Activated CD4-positive, alpha-beta T cell treated with anti-CD3 and anti-CD28 coated beads, Interleukin-2, Interleukin-4, amounts not matched to agents 100 ng/mL and 50 ng/mL, durations not matched to agents 16 hours and 8 hours (primary cell): ENCODE data around the gene PAX8.

ENCODE experiments used
- DNase-seq: peaks from one replicate; pipeline ENCODE4 v3.0.0-alpha.2; 2020; ENCODE audit warnings: low spot score

PAX8 gene

DNA sequence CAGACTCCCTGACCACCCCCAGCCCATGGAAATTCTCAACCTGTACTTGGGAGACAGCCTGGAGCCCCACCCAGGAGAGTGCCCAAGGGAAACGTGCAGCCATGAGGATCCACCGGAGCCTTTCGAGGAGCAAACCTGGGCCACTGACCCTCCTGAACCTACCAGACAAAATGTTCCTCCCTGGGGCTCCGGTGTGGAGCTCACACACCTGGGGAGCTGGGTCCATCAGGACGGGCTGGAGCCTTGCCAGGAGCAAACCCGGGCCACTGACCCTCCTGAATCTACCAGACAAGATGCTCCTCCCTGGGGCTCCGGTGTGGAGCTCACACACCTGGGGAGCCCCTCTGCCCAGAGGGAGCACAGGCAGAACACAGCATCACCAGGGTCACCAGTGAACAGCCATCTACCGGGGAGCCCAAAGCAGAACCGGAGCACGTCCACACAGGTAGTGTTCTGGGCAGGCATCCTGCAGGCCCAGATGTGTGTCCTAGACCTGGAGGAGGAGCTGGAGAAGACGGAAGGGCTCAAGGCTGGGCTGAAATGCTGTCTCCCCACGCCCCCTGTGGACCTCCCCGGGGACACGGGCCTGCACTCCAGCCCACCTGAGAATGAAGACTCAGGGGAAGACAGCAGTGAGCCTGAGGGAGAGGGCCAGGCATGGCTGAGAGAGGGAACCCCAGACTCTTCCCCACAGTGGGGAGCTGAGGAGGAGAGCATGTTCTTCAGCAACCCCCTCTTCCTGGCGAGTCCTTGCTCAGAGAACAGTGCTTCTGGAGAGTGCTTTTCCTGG is 96.1 kb downstream of the PAX8 start:
- no peak for DNase-seq

DNA sequence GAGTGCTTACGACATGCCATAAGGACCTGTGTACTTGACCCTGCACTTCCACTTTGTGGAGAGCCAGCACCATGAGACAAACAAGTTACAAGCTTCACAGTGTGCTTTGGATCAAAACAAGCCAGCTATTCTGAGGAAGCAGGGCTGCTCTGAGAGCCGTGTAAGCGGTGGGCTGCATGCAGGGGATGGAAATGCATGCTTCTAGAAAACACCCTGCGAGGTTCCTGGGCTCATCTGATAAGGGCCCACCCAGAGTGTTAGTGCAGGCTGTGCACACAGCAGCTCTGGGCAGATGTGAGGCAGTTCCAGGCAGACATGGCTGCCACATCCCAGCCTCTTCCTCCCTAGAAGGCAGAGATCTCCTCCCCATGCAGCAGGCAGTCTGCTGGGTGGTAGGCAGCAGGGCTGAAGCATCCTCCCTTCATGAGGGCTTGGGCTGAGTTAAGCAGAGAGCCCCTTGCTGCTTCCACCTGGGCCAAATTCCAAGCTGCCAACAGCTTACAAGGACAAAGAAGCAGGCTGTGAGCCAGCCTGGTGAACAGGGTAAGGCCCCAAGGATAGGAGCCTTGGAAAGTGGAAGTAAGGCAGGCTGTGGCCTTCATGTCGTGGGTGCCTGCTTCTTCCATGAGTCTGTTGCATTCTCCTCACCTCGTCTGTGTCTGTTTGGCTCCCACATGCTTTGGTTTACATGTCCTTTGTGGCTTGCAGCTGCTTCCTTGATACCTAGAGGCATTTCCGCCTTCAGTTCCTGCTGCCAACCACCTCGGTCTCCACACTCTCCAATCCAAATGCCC is 97.3 kb downstream of the PAX8 start:
- no peak for DNase-seq

DNA sequence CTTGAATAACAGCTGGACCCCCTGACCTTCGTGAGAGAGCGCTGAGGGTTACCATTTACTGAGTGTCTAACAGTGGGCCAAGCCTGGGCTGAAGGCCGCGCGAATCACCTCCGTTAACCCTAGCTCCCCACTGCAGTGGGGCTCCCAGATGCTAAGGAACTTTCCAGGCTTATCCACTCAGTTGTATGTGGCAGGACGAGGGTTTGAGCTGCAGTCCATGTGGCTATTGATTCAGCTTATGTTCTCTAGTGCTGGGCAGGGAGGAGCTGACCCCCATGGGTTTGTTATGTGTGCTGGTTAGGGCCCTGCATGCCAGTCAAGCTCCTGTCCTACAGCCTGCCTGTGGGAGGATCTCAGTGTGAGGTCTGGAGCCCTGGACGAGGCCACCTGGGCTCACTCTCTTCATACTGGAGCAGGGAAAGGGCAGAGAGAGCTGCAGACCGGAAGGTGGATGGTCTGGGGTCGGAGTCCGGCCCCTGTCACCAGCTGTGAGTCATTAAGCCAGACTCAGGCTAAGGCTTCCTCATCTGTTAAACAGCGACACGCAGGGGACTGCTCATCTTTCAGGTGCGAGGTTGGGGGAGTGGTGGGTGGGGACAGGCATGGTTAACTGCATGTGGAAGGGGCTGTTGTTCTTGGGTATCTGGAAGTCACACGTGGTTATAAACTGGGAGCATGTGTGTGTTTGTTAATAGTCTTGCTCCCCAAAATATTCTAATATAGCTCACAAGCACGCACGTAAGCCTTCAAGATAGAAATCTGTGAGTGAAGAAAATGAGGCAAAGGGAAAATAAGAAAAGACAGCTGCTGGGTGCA is 98.4 kb downstream of the PAX8 start:
- no peak for DNase-seq

DNA sequence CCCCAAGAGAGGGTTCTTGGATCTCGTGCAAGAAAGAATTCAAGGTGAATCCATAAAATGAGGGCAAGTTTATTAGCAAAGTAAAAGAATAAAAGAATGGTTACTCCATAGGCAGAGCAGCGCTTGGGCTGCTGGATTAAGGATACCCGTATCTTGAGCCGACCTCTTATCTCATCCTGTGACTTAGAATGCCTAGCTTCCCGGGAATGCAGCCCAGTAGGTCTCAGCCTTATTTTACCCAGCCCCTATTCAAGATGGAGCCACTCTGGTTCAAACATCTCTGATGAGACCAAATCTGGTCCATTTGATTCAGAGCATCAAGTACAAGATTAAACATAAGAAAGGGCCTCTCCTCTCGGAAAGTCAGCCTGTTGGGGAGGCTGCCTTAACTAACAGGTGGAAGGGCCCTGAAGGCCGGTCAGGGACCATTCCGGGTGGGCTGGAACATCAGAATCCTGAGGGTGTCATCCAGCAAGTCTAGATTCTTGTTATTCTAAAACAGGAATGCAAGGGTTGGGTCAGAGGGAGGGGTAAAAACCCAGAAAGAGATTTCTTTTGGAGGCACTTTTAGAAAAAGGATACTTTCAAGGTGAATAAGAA is 99.2 kb downstream of the PAX8 start:
- DNase-seq, result no peak

DNA sequence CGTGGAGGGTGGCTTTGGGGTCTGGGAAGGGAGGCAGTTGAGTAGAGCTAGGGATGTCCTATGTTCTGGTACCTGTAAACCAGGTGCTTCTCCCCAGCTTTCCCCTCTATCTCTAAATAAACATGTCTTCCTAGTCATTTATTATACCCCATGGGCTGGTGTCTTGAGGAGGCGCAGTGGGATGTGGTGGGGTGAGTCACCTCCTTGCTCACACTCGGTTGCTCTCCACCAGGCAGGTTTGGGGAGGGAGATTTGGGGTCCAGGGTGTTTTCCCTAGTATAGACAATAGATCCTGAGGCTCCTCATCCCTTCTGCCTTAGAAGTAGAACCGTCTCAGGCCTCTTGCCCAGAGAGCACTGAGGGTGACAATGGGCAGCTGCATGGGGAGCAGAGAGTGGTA is 99.8 kb downstream of the PAX8 start:
- DNase-seq, result peak; percentile 44

DNA sequence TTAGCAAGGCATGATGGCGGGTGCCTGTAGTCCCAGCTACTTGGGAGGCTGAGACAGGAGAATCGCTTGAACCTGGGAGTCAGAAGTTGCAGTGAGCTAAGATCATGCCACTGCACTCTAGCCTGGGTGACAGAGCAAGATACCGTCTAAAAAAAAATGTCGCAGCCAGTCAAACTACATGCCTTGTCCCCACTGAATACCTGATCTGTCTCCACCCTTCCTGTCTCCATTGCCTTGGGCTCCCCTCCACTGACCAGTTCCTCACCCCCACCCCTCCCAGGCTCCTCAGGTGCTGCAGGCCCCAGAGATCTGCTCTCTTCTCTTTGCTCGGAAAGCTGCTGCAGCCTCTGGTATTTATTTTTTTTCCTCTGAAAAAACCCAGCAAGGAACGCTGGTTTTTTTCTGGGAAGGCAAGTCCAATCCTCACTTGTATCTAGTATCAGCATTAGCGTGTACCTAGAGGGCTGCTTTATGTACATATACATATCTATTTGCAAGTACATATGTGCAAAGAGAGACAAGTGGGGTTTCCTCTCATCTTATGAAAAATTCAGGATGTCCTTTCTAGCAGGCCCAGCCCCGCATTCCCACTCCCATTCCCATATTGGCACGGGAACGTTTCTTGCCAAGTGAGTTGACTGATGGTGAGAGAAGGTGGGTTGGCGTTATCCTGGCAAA is 100.5 kb downstream of the PAX8 start:
- DNase-seq, result no peak

DNA sequence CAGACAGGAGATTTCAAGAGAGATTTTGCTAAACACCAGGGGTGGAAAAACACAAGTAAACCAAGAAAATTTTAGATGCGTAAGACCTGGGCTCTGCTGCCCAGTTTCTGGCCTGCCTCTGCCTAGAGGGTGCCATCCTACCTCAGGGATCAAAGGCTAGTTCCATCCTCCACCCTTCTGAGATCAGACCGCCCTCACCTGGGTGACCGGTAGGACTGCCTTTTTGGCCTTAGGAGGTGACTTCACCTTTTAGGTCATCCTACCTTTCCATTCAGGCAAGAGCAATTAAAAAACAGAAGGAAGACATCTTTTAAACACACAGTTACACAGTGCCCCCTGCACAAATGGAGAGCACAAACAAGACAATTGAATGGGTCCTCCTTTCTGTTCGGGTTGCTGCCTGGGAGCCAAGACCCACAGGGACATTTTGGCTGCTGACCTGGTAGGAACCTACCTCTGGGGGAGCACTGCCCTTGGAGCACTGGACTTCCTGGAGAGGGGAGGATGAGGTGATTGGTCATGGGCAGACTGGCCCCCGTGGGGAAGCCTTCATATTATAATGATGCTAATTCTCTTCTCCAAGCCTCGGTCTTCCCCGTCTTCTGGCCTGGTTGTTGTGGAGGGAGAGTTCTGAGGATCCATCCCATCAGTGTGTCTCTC is 101.9 kb downstream of the PAX8 start:
- DNase-seq, result no peak

DNA sequence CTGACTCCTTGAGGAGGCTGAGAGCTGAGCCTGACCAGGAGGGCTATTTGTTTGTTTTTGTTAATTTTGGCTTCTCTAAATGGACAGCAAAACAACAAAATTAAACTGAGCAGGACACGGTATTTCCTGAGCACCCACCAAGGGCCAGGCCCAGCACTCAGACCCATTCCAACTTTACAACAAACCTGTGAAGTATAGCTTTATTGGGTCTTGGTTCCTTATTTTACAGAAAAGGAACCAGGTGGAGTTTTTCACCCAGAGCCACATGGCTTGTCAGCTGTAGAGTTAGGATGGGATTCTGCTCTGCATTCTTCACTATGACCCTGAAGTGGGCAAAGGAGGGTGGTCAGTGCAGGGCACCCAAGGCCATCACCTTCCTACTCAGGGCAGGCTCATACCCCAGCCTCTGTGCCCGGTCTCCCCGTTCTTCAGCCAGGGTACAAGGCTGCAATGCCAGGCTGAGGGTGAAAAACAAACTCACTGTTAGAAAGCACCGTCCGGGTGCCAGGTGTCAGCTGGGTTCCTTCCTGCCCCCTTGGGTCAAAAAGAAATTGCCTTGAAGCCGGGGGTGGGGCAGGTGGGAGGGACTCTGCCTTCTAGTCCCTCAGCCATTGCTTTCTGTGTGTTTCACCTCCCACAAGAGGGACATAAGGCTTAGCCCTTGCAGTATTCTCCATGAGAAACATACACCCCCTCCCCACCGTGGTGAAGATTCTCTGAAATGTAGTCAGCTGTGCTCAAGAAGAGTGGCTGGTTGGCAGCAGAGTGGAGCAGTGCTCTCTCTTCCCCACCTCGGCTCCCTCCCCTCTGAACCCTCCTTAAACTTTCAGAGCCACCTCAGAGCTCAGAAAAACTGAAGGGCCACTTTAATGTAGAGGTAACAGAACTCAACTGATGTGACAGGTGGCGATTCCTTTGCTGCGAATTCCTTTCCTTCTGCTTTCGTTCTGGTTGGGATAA is 102.7 kb downstream of the PAX8 start:
- peak; percentile 34 for DNase-seq

DNA sequence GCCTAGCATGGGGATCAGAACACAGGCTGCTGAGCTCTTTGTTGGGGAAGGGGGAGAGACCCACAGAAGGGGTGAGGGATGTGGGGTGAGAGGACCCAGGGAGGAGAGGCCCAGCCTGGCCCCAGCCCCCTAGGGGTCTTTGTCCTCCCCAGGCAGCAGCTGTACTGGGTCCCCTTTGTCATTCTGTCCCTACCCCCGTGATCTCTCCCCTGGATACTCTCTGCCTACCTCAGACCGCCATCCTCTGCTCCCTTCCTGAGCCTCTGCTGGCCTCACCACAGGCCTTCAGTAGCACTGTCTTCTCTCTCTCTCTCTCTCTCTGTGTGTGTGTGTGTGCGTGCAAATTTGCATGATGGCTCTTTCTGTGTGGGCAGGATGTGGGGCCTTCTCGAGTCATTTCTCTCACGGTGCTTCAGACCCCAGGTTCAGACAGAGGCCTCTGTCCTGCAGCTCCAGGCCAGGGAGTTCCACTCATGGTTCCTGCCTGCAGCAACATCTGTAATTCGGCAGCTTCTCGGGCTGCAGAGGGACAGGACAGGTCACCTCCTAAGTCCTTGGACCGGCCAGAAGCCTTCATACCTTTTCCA is 103.6 kb downstream of the PAX8 start:
- peak; percentile 89 for DNase-seq

DNA sequence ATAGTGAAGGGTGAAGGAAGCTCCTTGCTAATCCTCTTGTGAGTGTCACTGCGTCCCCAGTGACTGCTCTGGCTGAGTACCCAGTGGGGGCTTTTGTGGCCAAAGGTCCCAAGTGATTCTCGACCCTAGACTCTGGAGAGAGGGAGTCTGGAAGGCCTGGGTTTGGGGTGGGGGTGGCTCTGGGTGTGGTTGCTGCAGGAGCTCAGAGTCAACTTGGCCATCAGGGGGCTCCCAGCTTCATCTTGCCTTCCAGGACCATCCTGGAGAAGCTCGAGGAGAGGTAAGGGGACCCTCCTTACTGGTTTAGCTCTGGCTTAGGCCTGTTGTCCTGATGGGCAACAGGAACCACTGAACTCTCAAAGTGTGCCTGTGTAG is 104.4 kb downstream of the PAX8 start:
- DNase-seq, result no peak

DNA sequence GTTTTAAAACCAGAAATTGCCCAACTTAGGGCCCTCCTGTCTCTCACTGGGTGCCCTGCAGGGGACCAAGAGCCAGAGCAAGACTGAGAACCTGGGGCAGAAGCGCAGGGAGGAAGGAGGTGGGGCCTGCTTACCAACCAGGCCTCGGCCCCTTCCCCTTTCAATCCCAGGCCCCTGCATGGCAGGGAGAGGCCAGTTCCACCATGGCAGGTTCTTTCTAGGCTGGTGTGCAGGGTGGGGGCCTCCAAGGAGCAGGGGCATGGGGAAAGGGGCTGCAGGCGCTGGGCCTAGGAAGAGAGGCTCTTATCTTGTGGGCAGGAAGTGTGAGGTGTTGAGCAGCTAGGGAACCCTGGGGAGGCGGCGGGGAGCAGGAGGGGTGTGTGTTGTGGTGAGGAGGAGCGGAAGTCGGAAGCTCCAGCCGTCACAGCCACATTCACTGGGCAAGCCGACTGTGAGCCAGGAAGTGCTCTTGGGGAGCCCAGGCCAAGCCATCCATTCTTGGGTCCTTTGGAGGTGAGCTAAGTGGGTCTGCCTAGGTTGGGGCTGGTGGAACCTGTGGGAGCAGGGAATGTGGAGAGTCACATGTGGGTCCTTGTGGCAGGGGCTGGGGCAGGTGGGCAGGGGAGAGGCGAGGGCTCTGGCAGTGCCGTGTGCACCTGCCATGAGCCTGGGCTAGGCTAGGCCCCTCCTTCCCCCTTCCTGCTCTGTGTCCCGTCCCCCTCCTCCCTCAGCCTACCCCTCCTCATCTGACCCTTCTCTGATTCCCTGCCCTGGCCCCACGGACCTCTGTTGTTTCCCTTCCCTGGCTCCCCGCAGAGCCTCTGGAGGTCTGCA is 105.0 kb downstream of the PAX8 start, which contains the start of gene PSD4:
Gene PSD4 (plus strand): TSS at position 430 of the 834 bp plus-strand sequence. CDS start 8,486 bp downstream, outside the sequence.
- peak; percentile 95 for DNase-seq

DNA sequence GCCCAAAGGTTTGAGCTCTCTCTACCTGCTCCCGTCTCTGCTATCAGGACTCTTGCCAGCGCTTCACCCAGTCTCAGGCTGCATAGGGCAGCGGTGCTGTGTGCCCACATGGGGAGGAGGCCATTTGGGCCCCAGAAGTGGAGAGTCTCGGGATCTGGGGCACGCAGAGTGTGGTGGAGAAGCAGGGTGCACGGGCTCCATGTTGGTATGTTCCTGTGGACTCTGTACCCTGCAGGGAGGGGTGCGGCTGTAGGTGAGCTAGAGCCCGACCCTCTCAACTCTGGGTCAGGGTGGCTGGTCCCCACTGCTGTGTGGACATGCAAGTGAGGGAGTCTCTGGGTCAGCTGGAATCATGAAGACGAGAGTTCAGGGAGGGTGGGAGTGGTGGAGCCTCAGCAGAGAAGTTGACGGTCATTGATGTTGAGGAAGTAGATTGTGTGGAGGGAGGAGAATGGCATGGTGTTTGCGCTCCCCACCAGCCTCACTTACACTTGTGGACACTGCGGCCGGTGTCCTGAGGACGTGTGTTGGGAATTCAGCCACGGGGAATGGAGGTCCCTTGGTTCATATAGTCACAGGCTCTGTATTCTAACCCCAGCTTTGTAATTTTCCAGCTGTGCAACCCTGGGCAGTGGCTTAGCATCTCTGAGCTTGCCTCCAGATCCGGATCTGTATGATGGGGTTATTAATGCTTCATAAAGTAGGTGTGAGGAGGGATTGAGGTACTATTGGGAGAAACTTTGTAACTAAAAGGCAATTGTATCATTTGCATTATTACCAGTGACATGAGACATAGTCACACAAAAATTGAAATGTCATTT is 105.8 kb downstream of the PAX8 start:
- no peak for DNase-seq

DNA sequence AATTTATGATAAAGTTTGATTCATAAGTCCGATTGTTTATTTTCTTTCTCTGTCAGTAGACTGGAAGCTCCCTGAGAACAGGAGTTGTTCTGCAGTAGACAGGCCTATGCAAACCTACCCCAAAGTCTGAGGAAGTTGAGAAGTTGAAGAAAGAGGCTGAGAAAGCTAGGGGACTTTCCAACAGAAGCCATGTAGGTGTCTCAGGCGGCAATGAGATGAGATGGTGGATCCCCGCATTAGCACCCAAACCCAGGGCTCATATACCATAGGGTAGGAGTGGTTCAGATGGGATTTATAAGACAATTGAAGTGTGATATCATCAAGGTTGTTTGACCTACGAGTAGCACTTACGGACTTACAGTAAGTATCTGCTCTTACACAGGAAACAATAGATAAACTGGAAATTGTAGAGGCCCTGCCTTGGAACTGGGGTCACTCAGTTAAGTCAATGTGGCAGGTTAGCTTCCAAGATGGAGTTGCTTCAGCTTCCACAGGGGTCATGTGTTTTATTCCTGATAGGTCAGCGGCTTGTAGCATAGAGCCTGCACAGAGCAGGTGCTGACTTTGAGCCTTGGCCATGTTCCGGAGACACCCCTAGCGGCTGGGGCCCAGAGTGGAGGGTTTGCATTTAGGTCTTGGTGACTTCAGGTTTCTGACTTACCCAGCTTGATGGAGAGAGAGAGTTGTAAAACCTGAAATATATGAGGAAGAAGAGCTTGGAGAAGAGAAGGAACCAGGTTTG is 107.2 kb downstream of the PAX8 start:
- DNase-seq, result no peak

DNA sequence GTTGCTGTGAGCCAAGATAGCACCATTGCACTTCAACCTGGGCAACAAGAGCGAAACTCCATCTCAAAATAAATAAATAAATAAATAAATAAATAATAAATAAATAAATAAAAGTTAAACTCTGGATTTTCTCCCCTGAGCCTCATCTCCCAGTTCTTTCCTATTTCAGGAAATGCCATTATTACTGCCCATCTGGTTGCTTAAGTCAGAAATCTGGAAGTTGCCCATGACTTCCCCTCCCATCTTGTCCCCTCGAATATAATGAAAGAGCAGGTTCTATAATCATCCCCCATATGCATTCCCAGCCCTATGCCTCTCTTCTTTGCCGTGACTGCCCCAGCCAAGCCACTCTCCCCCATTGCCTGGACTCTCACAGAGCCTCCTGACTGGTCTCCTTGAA is 109.1 kb downstream of the PAX8 start:
- no peak for DNase-seq

DNA sequence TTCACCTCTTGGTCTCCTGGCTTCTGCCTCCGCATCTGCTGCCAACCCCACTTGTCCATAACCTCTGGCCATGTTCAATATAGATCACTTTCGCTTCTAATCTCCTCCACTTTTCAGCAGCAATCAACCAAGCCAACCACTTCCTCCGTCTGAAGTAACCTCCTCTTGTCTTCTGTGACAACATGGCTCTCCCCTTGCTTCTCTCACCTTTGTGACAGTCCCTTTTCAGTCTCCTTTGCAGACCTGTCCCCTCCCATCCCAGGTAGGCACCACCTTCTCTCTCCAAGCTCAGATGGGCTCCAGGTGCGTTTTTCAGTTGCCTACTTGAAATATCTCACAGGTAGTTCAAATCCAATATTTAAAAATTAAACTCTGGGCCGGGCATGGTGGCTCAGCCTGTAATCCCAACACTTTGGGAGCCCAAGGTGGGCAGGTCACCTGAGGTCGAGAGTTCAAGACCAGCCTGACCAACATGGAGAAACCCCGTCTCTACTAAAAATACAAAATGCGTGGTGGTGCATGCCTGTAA is 109.7 kb downstream of the PAX8 start:
- DNase-seq, result no peak

DNA sequence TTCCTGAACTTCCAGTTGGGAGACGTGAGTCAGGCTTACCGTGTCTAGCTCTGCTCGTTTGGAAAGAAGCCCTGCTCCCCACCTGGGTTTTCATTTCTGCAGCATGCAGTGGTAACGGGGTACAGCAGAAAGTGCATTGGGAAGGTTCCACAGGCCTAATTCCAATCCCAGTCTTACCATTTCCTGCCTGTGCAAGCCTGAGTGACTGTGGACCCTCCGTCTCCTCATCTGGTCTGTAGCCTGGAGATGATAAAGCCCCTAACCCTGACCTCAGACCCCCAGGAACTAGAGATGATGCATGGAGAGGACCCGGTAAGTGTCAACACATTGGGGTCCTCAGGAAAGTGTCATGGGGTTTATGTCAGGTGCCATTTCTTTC is 110.8 kb downstream of the PAX8 start:
- no peak for DNase-seq
